ENCODE results near the gene ACTR1A.
"Not testable (repeated sequence)": the region's sequence is repeated elsewhere in the genome, so short reads cannot be mapped to it uniquely, and the experiment has no call there.

ACTR1A gene

GRCh38 chr10:102514487-102515311 is 12.2 kb upstream of the ACTR1A start:
- no peak for DNase-seq (ENCODE audit: low spot score)

DNA sequence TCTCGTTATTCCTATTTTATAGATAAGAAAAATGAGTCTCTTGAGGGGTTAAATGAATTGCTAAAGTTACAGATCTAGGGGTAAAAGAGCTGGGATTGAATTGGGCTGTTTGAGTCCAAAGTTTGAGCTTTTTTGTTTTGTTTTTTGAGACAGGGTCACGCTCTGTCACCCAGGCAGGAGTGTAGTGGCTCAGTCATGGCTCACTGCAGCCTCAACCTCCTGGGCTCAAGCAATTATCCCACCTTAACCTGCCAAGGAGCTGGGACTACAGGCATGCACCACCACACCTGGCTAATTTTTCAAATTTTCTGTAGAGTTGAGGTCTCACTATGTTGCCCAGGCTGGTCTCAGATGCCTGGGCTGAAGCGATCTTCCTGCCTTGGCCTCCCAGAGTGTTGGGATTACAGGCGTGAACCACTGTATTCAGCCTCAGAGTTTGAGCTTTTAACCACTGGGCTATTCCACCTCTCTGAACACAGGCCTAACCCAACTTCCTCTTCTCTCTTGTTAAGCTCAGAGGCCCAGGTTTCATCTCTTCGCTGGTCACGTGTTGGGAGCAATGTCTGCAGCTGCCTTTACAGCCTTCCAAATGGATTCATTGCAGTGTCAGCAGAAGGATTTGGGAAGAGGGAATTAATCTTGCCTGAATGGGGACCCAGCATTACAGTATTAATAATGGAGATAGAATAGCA is 9.2 kb upstream of the ACTR1A start:
- no peak for DNase-seq (ENCODE audit: low spot score)

- DNase-seq (ENCODE audit: low spot score): no peak
Observed at GRCh38 chr10:102509387-102509786, 6.9 kb upstream of the ACTR1A start.

- DNase-seq (ENCODE audit: low spot score): no peak
Observed at GRCh38 chr10:102508506-102508905, 6.0 kb upstream of the ACTR1A start.

GRCh38 chr10:102507521-102507920 is 5.0 kb upstream of the ACTR1A start:
- DNase-seq (ENCODE audit: low spot score): no peak

GRCh38 chr10:102505462-102506115 is 3.1 kb upstream of the ACTR1A start:
- DNase-seq (ENCODE audit: low spot score): no peak

- no peak for DNase-seq (ENCODE audit: low spot score)
Observed at GRCh38 chr10:102504976-102505300, 2.4 kb upstream of the ACTR1A start.

GRCh38 chr10:102504179-102504975 is 1.9 kb upstream of the ACTR1A start:
- DNase-seq (ENCODE audit: low spot score): peak; percentile 26

- peak; percentile 100 for DNase-seq (ENCODE audit: low spot score)
Observed at GRCh38 chr10:102503264-102504178, 1.0 kb upstream of the ACTR1A start, which contains the start of gene SUFU. TSS of gene SUFU (plus strand) at chr10:102503972. CDS start at chr10:102504153, 181 bp downstream.

DNA sequence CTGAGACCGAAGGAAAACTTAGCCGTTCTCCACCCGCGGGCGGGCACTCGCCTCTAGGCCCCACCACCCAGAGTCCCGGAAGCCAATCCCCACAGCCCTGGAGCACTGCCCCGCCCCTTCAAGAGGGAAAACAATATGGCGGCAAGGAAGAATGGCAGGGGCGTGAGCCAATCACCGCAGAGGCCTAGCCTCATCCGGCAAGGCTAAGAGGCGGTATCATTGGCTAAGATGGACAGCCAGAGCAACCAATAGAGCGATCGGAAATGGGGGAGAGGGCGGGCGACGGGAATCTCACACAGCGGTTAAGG is 529 bp downstream of the ACTR1A start:
- peak; percentile 99 for DNase-seq (ENCODE audit: low spot score)

- DNase-seq (ENCODE audit: low spot score): no peak
Observed at GRCh38 chr10:102501201-102502028, 1.1 kb downstream of the ACTR1A start.

- DNase-seq (ENCODE audit: low spot score): not testable (repeated sequence)
Observed at GRCh38 chr10:102500686-102501085, 1.8 kb downstream of the ACTR1A start.

GRCh38 chr10:102499356-102499755 is 3.2 kb downstream of the ACTR1A start:
- no peak for DNase-seq (ENCODE audit: low spot score)

DNA sequence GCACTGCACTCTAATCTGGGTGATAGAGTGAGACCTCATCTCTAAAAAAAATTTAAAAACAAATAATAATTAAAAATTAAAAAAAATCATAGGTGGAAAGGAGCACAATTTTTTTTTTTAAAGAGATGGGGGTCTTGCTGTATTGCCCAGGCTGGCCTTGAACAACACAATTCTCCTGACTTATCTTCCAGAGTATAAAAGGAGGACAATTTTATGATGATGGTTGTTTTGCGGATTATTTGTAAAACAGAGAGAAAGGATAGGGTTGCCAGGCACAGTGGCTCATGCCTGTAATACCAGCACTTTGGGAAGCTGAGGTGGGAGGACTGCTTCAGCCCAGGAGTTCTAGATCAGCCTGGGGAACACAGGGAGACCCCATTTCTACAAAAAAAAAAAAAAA is 5.0 kb downstream of the ACTR1A start:
- no peak for DNase-seq (ENCODE audit: low spot score)

- DNase-seq (ENCODE audit: low spot score): no peak
Observed at GRCh38 chr10:102493771-102494170, 8.7 kb downstream of the ACTR1A start.

GRCh38 chr10:102492983-102493382 is 9.5 kb downstream of the ACTR1A start:
- DNase-seq (ENCODE audit: low spot score): no peak

DNA sequence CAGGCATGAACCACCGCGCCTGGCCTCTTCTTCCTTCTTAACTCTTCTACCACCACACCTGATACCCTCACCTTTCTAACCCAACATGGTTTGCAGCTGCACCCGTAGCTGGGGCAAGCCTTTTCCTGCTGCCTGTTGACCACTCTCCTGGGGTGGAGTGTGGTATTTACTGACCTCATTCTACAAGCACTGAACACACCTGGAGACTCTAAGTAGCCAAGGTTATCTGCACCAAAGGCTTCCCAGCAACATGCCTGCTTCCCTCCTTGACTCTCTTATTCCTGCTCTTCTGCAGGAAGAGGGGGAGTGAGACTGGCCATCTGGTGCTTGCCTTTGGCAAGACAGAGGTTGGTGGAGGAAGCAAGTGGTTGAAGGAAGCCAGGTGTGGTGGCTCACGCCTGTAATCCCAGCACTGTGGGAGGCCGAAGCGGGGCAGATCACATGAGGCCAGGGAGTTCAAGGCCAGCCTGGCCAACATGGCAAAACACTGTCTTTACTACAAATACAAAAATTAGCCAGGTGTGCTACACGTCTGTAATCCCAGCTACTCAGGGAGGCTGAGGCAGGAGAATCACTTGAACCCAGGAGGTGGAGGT is 10.1 kb downstream of the ACTR1A start:
- no peak for DNase-seq (ENCODE audit: low spot score)

DNA sequence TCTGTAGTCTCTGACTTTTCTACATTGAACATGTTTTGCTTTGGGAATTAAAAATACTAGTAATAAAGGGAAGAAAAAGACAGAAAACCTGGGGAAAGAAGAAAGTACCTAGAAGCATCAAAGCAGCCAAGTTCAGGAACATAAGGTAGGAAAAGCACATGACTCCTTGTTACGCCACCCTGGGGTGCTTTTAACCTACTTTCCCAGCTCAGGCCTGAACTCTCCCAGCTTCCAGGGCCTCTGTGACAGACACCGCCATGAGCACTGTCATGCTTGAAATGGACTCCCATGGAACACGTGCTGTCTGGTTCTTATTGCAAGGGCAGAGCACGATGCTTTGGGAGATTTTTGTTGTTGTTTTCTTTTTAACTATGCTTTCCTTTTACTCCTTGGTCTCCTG is 11.4 kb downstream of the ACTR1A start:
- no peak for DNase-seq (ENCODE audit: low spot score)

GRCh38 chr10:102485093-102485784 is 17.3 kb downstream of the ACTR1A start:
- no peak for DNase-seq (ENCODE audit: low spot score)

Data from hematopoietic multipotent progenitor cell treated with erythropoietin and hydrocortisone succinate and interleukin-3 and kit ligand, for 15 days (in vitro differentiated cells).